Measurements from ENCODE around the gene ABCG1. TPM values are rescaled to one million over a fixed set of nuclear protein-coding genes. Genes with fewer than 3 reads are reported as not detected.

Gene ABCG1
- polyA plus RNA-seq, 2 of the 4 experiments (the other 2 are of a cell fraction): 2.3 to 5.1 TPM

DNA sequence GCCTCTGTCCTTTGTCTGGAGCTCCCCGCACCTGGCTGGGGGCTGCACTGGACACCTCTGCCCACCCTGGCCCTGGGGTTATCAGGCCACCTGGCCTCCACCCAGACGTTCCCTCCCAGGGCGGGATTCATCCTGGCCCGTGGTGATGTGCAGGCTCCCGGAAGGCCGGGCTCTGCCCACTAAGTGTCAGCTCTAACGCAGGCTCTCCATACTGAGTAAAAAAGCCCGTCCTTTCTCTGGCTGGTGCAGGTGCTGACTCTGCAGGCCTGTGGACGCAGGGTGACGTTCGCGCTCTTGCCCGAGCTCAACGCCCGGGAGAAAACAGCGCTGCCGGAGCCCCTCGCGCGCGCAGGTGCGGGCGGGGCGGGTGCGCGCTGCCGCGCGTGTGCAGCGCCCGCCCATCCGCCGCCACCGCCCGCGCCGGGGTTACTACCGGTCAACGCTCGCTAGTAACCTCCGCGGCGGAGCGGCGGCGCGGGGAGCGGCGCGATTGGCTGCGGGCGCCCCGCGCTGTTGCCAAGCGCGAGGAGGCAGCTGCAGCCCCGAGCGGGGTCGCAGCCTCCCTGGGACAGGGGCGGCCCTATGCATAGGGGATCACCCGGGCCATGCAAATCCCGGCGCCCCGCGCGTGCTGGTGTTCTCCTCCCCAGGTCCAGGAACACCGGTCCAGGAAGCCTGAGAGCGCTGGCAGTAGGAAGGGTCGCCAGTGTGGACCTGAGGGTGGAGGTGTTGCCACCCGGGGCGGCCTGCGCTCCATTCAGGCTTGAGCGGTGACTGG, 15.7 kb downstream of the ABCG1 start:
- WGBS (ENCODE audit: missing lambda C conversion rate): no CpG with 5 or more reads among the region's 73 CpGs
- peak; percentile 83 to 85 for ATAC-seq
- peak; percentile 28 to 36 for DNase-seq (ENCODE audit: low read depth in 1 of 2, low spot score in 1 of 2)
- Histone ChIP-seq H3K4me3 (peak overlapping the region; percentile 44), H3K9me3 (no peaks in the 10 kb centered on the region), H3K4me1 (peaks cover 22% of the 10 kb centered on the region), H3K27ac (peak overlapping the region; percentile 74 to 91), H3K4me2 (peak overlapping the region; percentile 91)
- ChIA-PET CTCF (interaction anchor here (0.9 to 1.2 kb wide), 2 partner anchors 11 to 32 kb away, joined by 3 read pairs; no protein-coding TSS in a partner anchor), POLR2A (interaction anchor here (0.7 to 3.1 kb wide), 3 partner anchors 9 to 15 kb away, joined by 3 to 23 read pairs (median 4); partner anchors contain the start of gene ABCG1)
- FAIRE-seq: no peak
- no peak for TF ChIP-seq HDAC2 (IDR thresholded peaks at IDR 0.05)
- no peak for TF ChIP-seq BHLHE40 (IDR thresholded peaks at IDR 0.05; ENCODE audit: low read depth, low read length)
- no peak for TF ChIP-seq HOXB5 (CRISPR knock-in tag; IDR thresholded peaks at IDR 0.05)
- no peak for TF ChIP-seq RNF2 (IDR thresholded peaks at IDR 0.05; ENCODE audit: borderline replicate concordance, low read depth)
- peak; percentile 71 for TF ChIP-seq MAFK (IDR thresholded peaks at IDR 0.05; ENCODE audit: partially characterized antibody)
- TF ChIP-seq KDM5A (IDR thresholded peaks at IDR 0.05): no peak
- TF ChIP-seq POLR2A (IDR thresholded peaks at IDR 0.05; ENCODE audit: low read length): peak; percentile 12; the same call in 1 of the 2 replicates
- TF ChIP-seq E2F6 (IDR thresholded peaks at IDR 0.05; ENCODE audit: borderline replicate concordance, low read depth): 0 out of 2 replicates have a peak, but pooled peaks have one; percentile 50
- TF ChIP-seq RFX5 (IDR thresholded peaks at IDR 0.05): peak; percentile 83

DNA sequence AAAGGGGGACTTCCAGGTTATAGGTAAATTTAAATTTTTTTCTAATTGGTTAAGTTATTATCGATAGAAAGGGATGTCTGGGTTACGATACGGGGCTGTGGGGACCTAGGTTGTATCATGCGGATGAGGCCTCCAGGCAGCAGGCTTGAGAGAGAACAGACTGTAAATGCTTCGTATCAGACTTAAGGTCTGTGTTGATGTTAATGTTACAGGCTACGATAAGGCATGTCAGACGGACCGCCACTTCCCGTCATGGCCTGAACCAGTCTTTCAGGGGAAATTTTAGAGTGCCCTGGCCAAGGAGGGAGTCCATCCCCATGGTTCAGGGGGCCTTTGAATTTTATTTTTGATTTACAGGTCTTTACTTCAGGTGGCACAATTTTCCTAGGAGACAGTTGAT, 16.7 kb downstream of the ABCG1 start:
- TF ChIP-seq NFE2L2 (conservative IDR thresholded peaks at IDR 0.05; ENCODE audit: low read length) (no peak), BHLHE40 (IDR thresholded peaks at IDR 0.05; ENCODE audit: low read depth, low read length) (no peak), RFX5 (IDR thresholded peaks at IDR 0.05) (no peak), CTCF (IDR thresholded peaks at IDR 0.05) (no peak), NPAS2 (CRISPR knock-in tag; IDR thresholded peaks at IDR 0.05; ENCODE audit: borderline replicate concordance) (no peak), EP300 (IDR thresholded peaks at IDR 0.05) (no peak), MAFK (IDR thresholded peaks at IDR 0.05; ENCODE audit: partially characterized antibody) (no peak), ZFP36 (IDR thresholded peaks at IDR 0.05; ENCODE audit: borderline replicate concordance, partially characterized antibody) (no peak), EHMT2 (IDR thresholded peaks at IDR 0.05; ENCODE audit: low read depth) (no peak), RCOR1 (IDR thresholded peaks at IDR 0.05; ENCODE audit: low read depth, low read length) (no peak), CHD4 (IDR thresholded peaks at IDR 0.05; ENCODE audit: borderline replicate concordance) (no peak), TP53 (CRISPR knock-in tag; IDR thresholded peaks at IDR 0.05) (no peak), E2F6 (IDR thresholded peaks at IDR 0.05; ENCODE audit: borderline replicate concordance, low read depth) (no peak), SMC3 (IDR thresholded peaks at IDR 0.05) (no peak)
- TF ChIP-seq, protein P1, sequence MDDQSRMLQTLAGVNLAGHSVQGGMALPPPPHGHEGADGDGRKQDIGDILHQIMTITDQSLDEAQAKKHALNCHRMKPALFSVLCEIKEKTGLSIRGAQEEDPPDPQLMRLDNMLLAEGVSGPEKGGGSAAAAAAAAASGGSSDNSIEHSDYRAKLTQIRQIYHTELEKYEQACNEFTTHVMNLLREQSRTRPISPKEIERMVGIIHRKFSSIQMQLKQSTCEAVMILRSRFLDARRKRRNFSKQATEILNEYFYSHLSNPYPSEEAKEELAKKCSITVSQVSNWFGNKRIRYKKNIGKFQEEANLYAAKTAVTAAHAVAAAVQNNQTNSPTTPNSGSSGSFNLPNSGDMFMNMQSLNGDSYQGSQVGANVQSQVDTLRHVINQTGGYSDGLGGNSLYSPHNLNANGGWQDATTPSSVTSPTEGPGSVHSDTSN (IDR thresholded peaks at IDR 0.05): no peak
- DNase-seq (ENCODE audit: low read depth in 1 of 2, low spot score in 1 of 2) (no peak), ATAC-seq (no peak), FAIRE-seq (no peak)
- peak overlapping the region; percentile 91; the same call in 2 of the 3 replicates for H3K4me2 ChIP-seq
- peak overlapping the region; percentile 74 to 91; a peak in 5 of 6 replicates for H3K27ac ChIP-seq
- CTCF ChIA-PET: interaction anchor here (1.2 to 1.6 kb wide), 2 partner anchors 27 to 33 kb away, joined by 3 read pairs; no protein-coding TSS in a partner anchor
- POLR2A ChIA-PET: no interaction called here
- H3K4me3 ChIP-seq: no peak overlapping the region
- peaks cover 22% of the 10 kb centered on the region for H3K4me1 ChIP-seq
- no peaks in the 10 kb centered on the region for H3K9me3 ChIP-seq
- WGBS (ENCODE audit: missing lambda C conversion rate): 95% methylated on average over 9 of the region's 9 CpGs
